ENCODE results near the gene PIGM. TPM values are rescaled to one million over a fixed set of nuclear protein-coding genes. Genes with fewer than 3 reads are reported as not detected.

PIGM gene
- total RNA-seq, 1 experiment from 2014 or later, result 4.4 TPM

- no peak for TF ChIP-seq MXD4 (CRISPR knock-in tag; IDR thresholded peaks at IDR 0.05; ENCODE audit: borderline replicate concordance)
- peak; percentile 49; the same call in 1 of the 2 replicates for TF ChIP-seq GABPB1 (CRISPR knock-in tag; IDR thresholded peaks at IDR 0.05)
- TF ChIP-seq ZNF219 (CRISPR knock-in tag; IDR thresholded peaks at IDR 0.05; ENCODE audit: borderline replicate concordance), result no peak
- TF ChIP-seq TEAD4 (CRISPR knock-in tag; IDR thresholded peaks at IDR 0.05), result no peak
- no peak; the same call in 1 of the 2 replicates for TF ChIP-seq TP53 (CRISPR knock-in tag; IDR thresholded peaks at IDR 0.05)
- 0 out of 2 replicates have a peak, but pooled peaks have one; percentile 12 for TF ChIP-seq ZNF232 (CRISPR knock-in tag; IDR thresholded peaks at IDR 0.05)
- TF ChIP-seq TCF7 (CRISPR knock-in tag; IDR thresholded peaks at IDR 0.05; ENCODE audit: low read depth), result no peak
- TF ChIP-seq USF1 (CRISPR knock-in tag; IDR thresholded peaks at IDR 0.05), result peak; percentile 37
- no peak for TF ChIP-seq JUN (CRISPR knock-in tag; IDR thresholded peaks at IDR 0.05)
- no peak for TF ChIP-seq ATF1 (CRISPR knock-in tag; IDR thresholded peaks at IDR 0.05)
- no peak for TF ChIP-seq CREB1 (CRISPR knock-in tag; IDR thresholded peaks at IDR 0.05)
- TF ChIP-seq FOXP4 (CRISPR knock-in tag; IDR thresholded peaks at IDR 0.05), result no peak; the same call in 1 of the 2 replicates
- no peak for TF ChIP-seq MLX (CRISPR knock-in tag; IDR thresholded peaks at IDR 0.05)
- no peak for TF ChIP-seq CTCF (IDR thresholded peaks at IDR 0.05)
- 0 out of 2 replicates have a peak, but pooled peaks have one; percentile 25 for TF ChIP-seq CREM (CRISPR knock-in tag; IDR thresholded peaks at IDR 0.05)
- peak; percentile 89 for TF ChIP-seq SP1 (CRISPR knock-in tag; conservative IDR thresholded peaks at IDR 0.05)
- no peak for TF ChIP-seq PRRX2 (CRISPR knock-in tag; IDR thresholded peaks at IDR 0.05)
- TF ChIP-seq MYBL2 (CRISPR knock-in tag; IDR thresholded peaks at IDR 0.05), result no peak; the same call in 1 of the 2 replicates
- TF ChIP-seq RORB (CRISPR knock-in tag; IDR thresholded peaks at IDR 0.05), result no peak
- no peak for TF ChIP-seq GRHL2 (CRISPR knock-in tag; IDR thresholded peaks at IDR 0.05; ENCODE audit: insufficient replicate concordance, severe bottlenecking)
- TF ChIP-seq NR1H2 (CRISPR knock-in tag; IDR thresholded peaks at IDR 0.05), result no peak
- no peak for TF ChIP-seq RELA (CRISPR knock-in tag; IDR thresholded peaks at IDR 0.05; ENCODE audit: borderline replicate concordance)
- no peak for TF ChIP-seq CBFB (CRISPR knock-in tag; IDR thresholded peaks at IDR 0.05; ENCODE audit: low read depth)
- TF ChIP-seq CDX4 (CRISPR knock-in tag; IDR thresholded peaks at IDR 0.05; ENCODE audit: borderline replicate concordance), result no peak
- peak; percentile 87 for TF ChIP-seq MAX (CRISPR knock-in tag; IDR thresholded peaks at IDR 0.05)
- TF ChIP-seq ZNF423 (CRISPR knock-in tag; IDR thresholded peaks at IDR 0.05), result no peak
- TF ChIP-seq ZNF281 (CRISPR knock-in tag; IDR thresholded peaks at IDR 0.05), result 0 out of 2 replicates have a peak, but pooled peaks have one; percentile 12
- no peak for TF ChIP-seq ELF4 (CRISPR knock-in tag; IDR thresholded peaks at IDR 0.05; ENCODE audit: low read depth)
- no peak for TF ChIP-seq ZNF396 (CRISPR knock-in tag; IDR thresholded peaks at IDR 0.05; ENCODE audit: borderline replicate concordance)
- no peak for TF ChIP-seq PREB (CRISPR knock-in tag; IDR thresholded peaks at IDR 0.05; ENCODE audit: borderline replicate concordance)
These were observed at the start of gene PIGM (continued) for GRCh38 chr1:160031365-160032164.
